Ishikawa (cell line): Measurements from ENCODE around the gene TYW5.

Source experiments
- CEBPB ChIP-seq: IDR thresholded peaks from 2 replicates; pipeline ENCODE4 v1.6.1; 2012
- CREB1 ChIP-seq: IDR thresholded peaks from 2 replicates; pipeline ENCODE4 v1.6.1; 2012; ENCODE audit warnings: low read depth
- EP300 ChIP-seq: IDR thresholded peaks from 2 replicates; pipeline ENCODE4 v1.6.1; 2012; ENCODE audit warnings: borderline replicate concordance
- FOXM1 ChIP-seq: IDR thresholded peaks from 2 replicates; pipeline ENCODE4 v1.6.1; 2012; ENCODE audit warnings: low read depth, borderline replicate concordance
- MAX ChIP-seq: IDR thresholded peaks from 2 replicates; pipeline ENCODE4 v1.6.1; 2012
- RAD21 ChIP-seq: IDR thresholded peaks from 2 replicates; pipeline ENCODE4 v1.6.1; 2012; ENCODE audit warnings: low read depth
- REST ChIP-seq: IDR thresholded peaks from 2 replicates; pipeline ENCODE4 v1.6.1; 2012; ENCODE audit warnings: low read depth, mild to moderate bottlenecking
- TAF1 ChIP-seq: IDR thresholded peaks from 2 replicates; pipeline ENCODE4 v1.6.1; 2012; ENCODE audit warnings: low read depth, mild to moderate bottlenecking
- TCF12 ChIP-seq: IDR thresholded peaks from 2 replicates; pipeline ENCODE4 v1.6.1; 2012; ENCODE audit warnings: low read depth
- TEAD4 ChIP-seq: IDR thresholded peaks from 2 replicates; pipeline ENCODE4 v1.6.1; 2012
- USF1 ChIP-seq: IDR thresholded peaks from 2 replicates; pipeline ENCODE4 v1.6.1; 2012
- YY1 ChIP-seq: IDR thresholded peaks from 2 replicates; pipeline ENCODE4 v1.6.1; 2012; ENCODE audit warnings: low read depth
- ZBTB7A ChIP-seq: IDR thresholded peaks from 2 replicates; pipeline ENCODE4 v1.6.1; 2012; ENCODE audit warnings: low read depth

GRCh38 chr2:199922856-199923255 lies 32.4 kb downstream of the TYW5 start:
- TF ChIP-seq YY1 (no peak), CEBPB (no peak), FOXM1 (no peak), REST (no peak), EP300 (no peak), RAD21 (no peak), MAX (no peak), USF1 (no peak), CREB1 (no peak), TAF1 (no peak), ZBTB7A (no peak), TEAD4 (no peak), TCF12 (no peak)
